ENCODE results near the gene TSC22D3. TPM values are rescaled to one million over a fixed set of nuclear protein-coding genes. Genes with fewer than 3 reads are reported as not detected.

The TSC22D3 gene
- total RNA-seq, 4 donors from 2014 or later: 1,744 to 2,802 (median 2,261) TPM

DNA sequence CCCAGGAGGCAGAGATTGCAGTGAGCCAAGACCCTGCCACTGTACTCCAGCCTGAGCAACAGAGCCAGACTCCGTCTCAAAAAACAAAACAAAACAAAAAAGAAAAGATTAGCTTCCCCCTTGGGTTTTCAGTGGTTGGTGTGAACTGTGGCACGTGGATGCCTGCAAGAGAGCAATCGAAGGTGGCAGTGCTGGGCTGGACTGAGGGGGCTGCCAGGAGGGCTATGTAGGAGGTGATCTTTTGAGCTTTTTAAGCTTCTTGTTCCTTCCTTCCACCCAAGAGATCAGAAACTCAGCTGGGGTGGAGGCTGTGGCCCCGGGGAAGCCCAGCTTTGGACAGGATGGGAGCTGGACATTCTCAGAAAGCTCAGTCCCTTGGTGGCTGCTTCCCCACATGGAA, 97.7 kb downstream of the TSC22D3 start:
- WGBS, 2 donors: 63 to 72% methylated on average over 3 to 4 of the region's 4 CpGs
- no peak for TF ChIP-seq EP300 (IDR thresholded peaks at IDR 0.05)
- Histone ChIP-seq H3K4me3 (peak overlapping the region in 2 of 4 donors; percentile 49 to 67), H3K27ac (peak overlapping the region; percentile 94 to 99 (median 96)), H3K36me3 (no peaks in the 10 kb centered on the region), H3K27me3 (peaks cover 0 to 4% of the 10 kb centered on the region in 2 donors), H3K9me3 (no peaks in the 10 kb centered on the region), H3K4me1 (peaks cover 0 to 51% (median 28%) of the 10 kb centered on the region in 4 donors)
- DNase-seq (ENCODE audit: low spot score in 2 of 2): no peak

DNA sequence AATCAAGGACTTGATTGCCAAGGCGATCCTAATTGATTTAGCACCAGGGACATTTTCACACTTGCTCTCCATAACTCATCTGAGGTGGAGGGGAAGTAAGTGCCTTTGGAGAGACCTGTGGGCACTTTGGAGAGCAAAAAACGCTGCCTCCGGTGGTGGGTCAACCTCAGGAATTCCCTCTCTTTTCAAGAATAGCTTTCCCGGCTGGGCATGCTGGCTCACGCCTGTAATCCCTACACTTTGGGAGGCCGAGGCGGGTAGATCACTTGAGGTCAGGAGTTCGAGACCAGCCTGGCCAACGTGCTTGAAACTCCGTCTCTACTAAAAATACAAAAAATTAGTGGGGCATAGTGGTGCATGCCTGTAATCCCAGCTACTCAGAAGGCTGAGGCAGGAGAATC, 98.1 kb downstream of the TSC22D3 start:
- TF ChIP-seq POLR2A (IDR thresholded peaks at IDR 0.05) (no peak), EP300 (IDR thresholded peaks at IDR 0.05) (no peak)
- TF ChIP-seq, protein P1, sequence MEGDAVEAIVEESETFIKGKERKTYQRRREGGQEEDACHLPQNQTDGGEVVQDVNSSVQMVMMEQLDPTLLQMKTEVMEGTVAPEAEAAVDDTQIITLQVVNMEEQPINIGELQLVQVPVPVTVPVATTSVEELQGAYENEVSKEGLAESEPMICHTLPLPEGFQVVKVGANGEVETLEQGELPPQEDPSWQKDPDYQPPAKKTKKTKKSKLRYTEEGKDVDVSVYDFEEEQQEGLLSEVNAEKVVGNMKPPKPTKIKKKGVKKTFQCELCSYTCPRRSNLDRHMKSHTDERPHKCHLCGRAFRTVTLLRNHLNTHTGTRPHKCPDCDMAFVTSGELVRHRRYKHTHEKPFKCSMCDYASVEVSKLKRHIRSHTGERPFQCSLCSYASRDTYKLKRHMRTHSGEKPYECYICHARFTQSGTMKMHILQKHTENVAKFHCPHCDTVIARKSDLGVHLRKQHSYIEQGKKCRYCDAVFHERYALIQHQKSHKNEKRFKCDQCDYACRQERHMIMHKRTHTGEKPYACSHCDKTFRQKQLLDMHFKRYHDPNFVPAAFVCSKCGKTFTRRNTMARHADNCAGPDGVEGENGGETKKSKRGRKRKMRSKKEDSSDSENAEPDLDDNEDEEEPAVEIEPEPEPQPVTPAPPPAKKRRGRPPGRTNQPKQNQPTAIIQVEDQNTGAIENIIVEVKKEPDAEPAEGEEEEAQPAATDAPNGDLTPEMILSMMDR (IDR thresholded peaks at IDR 0.05): no peak
- H3K27me3 ChIP-seq: peaks cover 0 to 4% of the 10 kb centered on the region in 2 donors
- peaks cover 0 to 50% (median 26%) of the 10 kb centered on the region in 4 donors for H3K4me1 ChIP-seq
- no peak for DNase-seq (ENCODE audit: low spot score in 2 of 2)
- 23 to 59% methylated on average over 6 to 10 of the region's 10 CpGs for WGBS, 2 donors
- H3K4me3 ChIP-seq: peak overlapping the region; percentile 6 to 67 (median 32)
- H3K36me3 ChIP-seq: no peaks in the 10 kb centered on the region
- H3K9me3 ChIP-seq: no peaks in the 10 kb centered on the region
- H3K27ac ChIP-seq: peak overlapping the region; percentile 94 to 99 (median 96)

DNA sequence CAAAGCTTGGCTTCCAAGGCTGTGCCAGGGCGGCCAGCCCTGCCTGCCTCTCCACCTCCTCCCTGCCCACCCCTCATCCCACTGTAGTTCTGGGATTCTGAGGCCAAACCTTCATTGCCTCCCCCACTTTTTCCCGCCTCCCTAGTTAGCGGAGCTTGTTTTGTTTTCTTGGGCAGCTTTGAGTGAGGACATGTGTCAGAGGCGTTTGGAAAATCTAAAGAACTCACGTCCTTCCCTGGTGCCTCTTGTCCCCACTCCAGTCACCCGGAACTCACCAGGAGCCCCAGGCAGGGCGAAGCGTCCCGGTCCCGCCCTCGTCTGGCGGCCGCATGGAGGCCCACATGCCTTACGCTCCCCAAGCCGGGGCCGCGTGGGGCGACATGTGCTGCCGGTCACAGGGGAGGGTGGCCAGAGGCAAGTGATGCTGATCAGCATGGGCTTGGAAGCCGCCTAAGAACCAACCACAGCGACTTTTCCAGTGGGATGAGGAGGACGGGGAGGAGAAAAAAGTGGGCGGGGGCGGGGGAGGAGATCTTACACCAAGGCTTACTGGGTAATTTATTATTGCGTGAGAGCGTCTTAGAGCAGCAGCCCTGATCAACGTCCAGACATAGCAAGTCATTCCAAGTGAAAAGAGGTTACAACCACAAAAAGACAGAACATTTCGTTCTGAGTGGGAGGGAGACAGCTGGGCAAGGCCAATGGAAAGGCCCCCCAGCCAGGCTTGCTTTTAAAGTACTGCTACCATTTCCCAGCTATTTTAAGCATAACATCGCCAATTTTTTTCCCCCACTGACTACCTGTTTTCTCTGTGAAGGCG, 98.8 kb downstream of the TSC22D3 start:
- peak overlapping the region; percentile 94 to 99 (median 96) for H3K27ac ChIP-seq
- peak; percentile 94 to 96 for TF ChIP-seq EP300 (IDR thresholded peaks at IDR 0.05)
- TF ChIP-seq, protein P1 (IDR thresholded peaks at IDR 0.05): peak in 1 of 5 experiments; percentile 26
- peak in 1 of 2 donors; percentile 73 for TF ChIP-seq POLR2A (IDR thresholded peaks at IDR 0.05)
- H3K36me3 ChIP-seq: no peaks in the 10 kb centered on the region
- H3K9me3 ChIP-seq: no peaks in the 10 kb centered on the region
- peaks cover 0 to 4% of the 10 kb centered on the region in 2 donors for H3K27me3 ChIP-seq
- peak; percentile 74 for DNase-seq (ENCODE audit: low spot score in 2 of 2)
- peaks cover 0 to 47% (median 24%) of the 10 kb centered on the region in 4 donors for H3K4me1 ChIP-seq
- 2 to 33% methylated on average over 10 to 30 of the region's 30 CpGs for WGBS, 2 donors
- peak overlapping the region; percentile 49 to 67 (median 52) for H3K4me3 ChIP-seq

DNA sequence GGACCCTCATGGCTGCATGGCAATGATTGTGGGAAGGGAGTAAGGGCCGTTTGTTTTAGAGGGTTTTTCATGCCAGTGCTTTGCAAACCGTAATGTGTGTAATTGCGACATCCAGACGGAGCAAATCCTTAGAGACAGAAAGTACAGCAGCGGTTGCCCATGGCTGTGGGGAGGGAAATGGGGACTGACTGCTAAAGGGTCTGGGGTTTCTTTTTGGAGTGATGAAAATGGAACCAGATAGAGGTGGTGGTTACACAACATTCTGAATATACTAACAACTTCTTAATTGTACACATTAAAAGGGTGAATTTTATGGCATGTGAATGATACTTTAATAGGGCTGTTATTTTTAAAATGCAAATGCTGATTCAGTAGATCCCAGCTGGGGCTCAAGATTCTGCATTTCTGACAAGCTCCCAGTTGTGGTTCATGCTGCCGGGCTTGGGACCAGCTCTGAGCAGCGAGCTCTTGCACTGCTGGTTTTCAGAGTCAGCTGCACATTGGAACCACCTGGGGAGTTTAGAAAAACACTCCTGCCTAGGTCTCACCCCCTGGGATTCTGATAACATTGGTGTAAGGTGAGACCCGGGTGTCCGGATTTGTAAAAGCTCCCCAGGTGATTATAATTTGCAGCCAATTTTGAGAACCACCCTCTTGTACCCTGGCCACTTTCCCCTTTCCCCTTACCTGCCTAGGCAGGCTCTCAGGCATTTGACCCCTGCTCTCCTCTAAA, 99.6 kb downstream of the TSC22D3 start:
- H3K27me3 ChIP-seq: peaks cover 0 to 4% of the 10 kb centered on the region in 2 donors
- peaks cover 0 to 47% (median 24%) of the 10 kb centered on the region in 4 donors for H3K4me1 ChIP-seq
- peak in 1 of 2 donors; percentile 47 for DNase-seq (ENCODE audit: low spot score in 2 of 2)
- TF ChIP-seq, protein P1 (IDR thresholded peaks at IDR 0.05): no peak
- TF ChIP-seq EP300 (IDR thresholded peaks at IDR 0.05) (peak in 1 of 2 donors; percentile 85), POLR2A (IDR thresholded peaks at IDR 0.05) (no peak)
- H3K4me3 ChIP-seq: peak overlapping the region; percentile 49 to 67 (median 52)
- no peaks in the 10 kb centered on the region for H3K9me3 ChIP-seq
- peak overlapping the region; percentile 94 to 99 (median 96) for H3K27ac ChIP-seq
- H3K36me3 ChIP-seq: no peaks in the 10 kb centered on the region
- 0 to 31% methylated on average over 8 to 9 of the region's 9 CpGs for WGBS, 2 donors

DNA sequence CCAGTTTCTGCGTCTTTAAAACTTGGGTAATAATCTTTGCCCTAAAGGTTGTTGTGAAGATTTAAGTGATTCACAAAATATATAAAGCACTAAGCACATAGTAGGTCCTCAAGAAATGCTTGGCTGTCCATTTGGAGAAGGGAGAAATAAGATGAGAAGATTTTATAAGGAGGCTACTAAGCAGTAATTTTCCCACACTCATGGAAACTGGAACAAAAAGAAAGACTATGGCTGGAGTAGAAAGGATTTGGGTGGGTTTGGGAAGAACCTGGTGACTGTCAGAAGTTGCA, 100.3 kb downstream of the TSC22D3 start:
- no peak for DNase-seq (ENCODE audit: low spot score in 2 of 2)
- H3K4me3 ChIP-seq: peak overlapping the region; percentile 49 to 67 (median 52)
- H3K27me3 ChIP-seq: peaks cover 0 to 4% of the 10 kb centered on the region in 2 donors
- H3K27ac ChIP-seq: peak overlapping the region; percentile 94 to 99 (median 96)
- no peaks in the 10 kb centered on the region for H3K36me3 ChIP-seq
- no peaks in the 10 kb centered on the region for H3K9me3 ChIP-seq
- WGBS, 2 donors: 72 to 93% methylated on average over 1 of the region's 1 CpG
- TF ChIP-seq POLR2A (IDR thresholded peaks at IDR 0.05) (no peak), EP300 (IDR thresholded peaks at IDR 0.05) (no peak)
- TF ChIP-seq, protein P1 (IDR thresholded peaks at IDR 0.05): no peak
- peaks cover 0 to 47% (median 24%) of the 10 kb centered on the region in 4 donors for H3K4me1 ChIP-seq

Data from tibial nerve (tissue), 4 donors.